NCI-H1105 (cell line): Measurements from ENCODE around the gene PPP1R10.
A peak's percentile ranks its signal among the peaks of the same experiment; 100 is the strongest.

Experiments
- DNase-seq: peaks from one replicate; lab custom pipeline; 2025; lab: John Stamatoyannopoulos, UW

Gene PPP1R10

GRCh38 chr6:30598912-30599624, 18.0 kb downstream of the PPP1R10 start:
- DNase-seq: no peak

GRCh38 chr6:30597315-30598144, 19.5 kb downstream of the PPP1R10 start:
- peak; percentile 32 for DNase-seq

GRCh38 chr6:30592287-30592686, 24.8 kb downstream of the PPP1R10 start:
- no peak for DNase-seq

- DNase-seq: no peak
These were observed 26.0 kb downstream of the PPP1R10 start for GRCh38 chr6:30591008-30591407.

- no peak for DNase-seq
These were observed 26.5 kb downstream of the PPP1R10 start for GRCh38 chr6:30590509-30590908.

- DNase-seq: no peak
These were observed 27.2 kb downstream of the PPP1R10 start for GRCh38 chr6:30589754-30590358.

- DNase-seq: no peak
These were observed 33.1 kb downstream of the PPP1R10 start for GRCh38 chr6:30583921-30584320.

GRCh38 chr6:30578051-30578450, 39.0 kb downstream of the PPP1R10 start:
- no peak for DNase-seq

GRCh38 chr6:30573113-30573512, 43.9 kb downstream of the PPP1R10 start:
- no peak for DNase-seq

- no peak for DNase-seq
These were observed 44.9 kb downstream of the PPP1R10 start for GRCh38 chr6:30572148-30572547.

- DNase-seq: no peak
These were observed 45.3 kb downstream of the PPP1R10 start for GRCh38 chr6:30571762-30572082.

GRCh38 chr6:30571075-30571761, 45.8 kb downstream of the PPP1R10 start, which contains the start of gene ABCF1:
ABCF1 (plus strand) TSS chr6:30571442; CDS start chr6:30571488, 46 bp downstream.
- DNase-seq: peak; percentile 97

GRCh38 chr6:30570740-30571074, 46.3 kb downstream of the PPP1R10 start:
- DNase-seq: no peak

- no peak for DNase-seq
These were observed 46.8 kb downstream of the PPP1R10 start for GRCh38 chr6:30570263-30570662.

- no peak for DNase-seq
These were observed 48.8 kb downstream of the PPP1R10 start for GRCh38 chr6:30568245-30568644.

GRCh38 chr6:30565772-30566171, 51.3 kb downstream of the PPP1R10 start:
- no peak for DNase-seq

GRCh38 chr6:30564114-30564513, 52.9 kb downstream of the PPP1R10 start:
- no peak for DNase-seq

GRCh38 chr6:30562470-30563425, 54.3 kb downstream of the PPP1R10 start:
- DNase-seq: no peak

GRCh38 chr6:30560930-30561329, 56.1 kb downstream of the PPP1R10 start:
- DNase-seq: no peak

GRCh38 chr6:30557683-30557981, 59.4 kb downstream of the PPP1R10 start:
- no peak for DNase-seq

- DNase-seq: peak; percentile 85
These were observed 59.9 kb downstream of the PPP1R10 start, which contains the start of gene PRR3 for GRCh38 chr6:30556906-30557682. PRR3 (plus strand) TSS chr6:30557295; CDS start chr6:30557345, 50 bp downstream.
